Immature natural killer cell (primary cell): ENCODE data around the gene ATP2B3. TPM values are rescaled to one million over a fixed set of nuclear protein-coding genes. Genes with fewer than 3 reads are reported as not detected.

ENCODE experiments used
- DNase-seq, 3 donors: peaks; one replicate each; pipeline ENCODE4 v3.0.0; 2022; ENCODE audit warnings: mixed read lengths in 1 of 3
- H3K27ac Mint-ChIP-seq, 6 donors: one replicate each; pipeline ENCODE4 v1.8.0; 2020; ENCODE audit warnings: mixed read lengths in 6 of 6, mild to moderate bottlenecking in 5 of 6, inconsistent platforms in 4 of 6, moderate library complexity in 3 of 6
- H3K27me3 Mint-ChIP-seq, 3 donors: one replicate each; pipeline ENCODE4 v1.8.0; 2020 to 2021; ENCODE audit warnings: low read depth in 3 of 3, mild to moderate bottlenecking in 3 of 3, mixed read lengths in 3 of 3, moderate library complexity in 3 of 3, inconsistent platforms in 1 of 3
- H3K36me3 Mint-ChIP-seq, 3 donors: one replicate each; pipeline ENCODE4 v1.8.0; 2020; ENCODE audit warnings: mixed read lengths in 3 of 3, inconsistent platforms in 2 of 3, mild to moderate bottlenecking in 2 of 3
- H3K4me1 Mint-ChIP-seq, 2 donors: one replicate each; pipeline ENCODE4 v1.8.0; 2020; ENCODE audit warnings: inconsistent platforms in 2 of 2, mild to moderate bottlenecking in 2 of 2, mixed read lengths in 2 of 2, moderate library complexity in 1 of 2
- H3K4me3 Mint-ChIP-seq, 5 donors: one replicate each; pipeline ENCODE4 v1.8.0; 2020; ENCODE audit warnings: mild to moderate bottlenecking in 5 of 5, mixed read lengths in 5 of 5, inconsistent platforms in 3 of 5, moderate library complexity in 3 of 5
- H3K9me3 Mint-ChIP-seq, 6 donors: one replicate each; pipeline ENCODE4 v1.8.0; 2020; ENCODE audit warnings: mild to moderate bottlenecking in 6 of 6, mixed read lengths in 6 of 6, inconsistent platforms in 4 of 6, moderate library complexity in 3 of 6
- polyA plus RNA-seq, 3 donors: library from polyadenylated mRNA; unstranded; fragments of 300-500 nt; fragmentation: Illumina TruSeq; gene quantifications; one replicate each; pipeline ENCODE4 v1.2.3, GENCODE V29; 2021

Gene ATP2B3
- polyA plus RNA-seq, 3 donors from 2014 or later, result not detected

GRCh38 chrX:153626025-153626633, 108.7 kb downstream of the ATP2B3 start:
- peaks cover 0 to 2% (median 0%) of the 10 kb centered on the region in 3 donors for H3K27me3 Mint-ChIP-seq
- H3K9me3 Mint-ChIP-seq, result peaks cover 0 to 2% (median 0%) of the 10 kb centered on the region in 6 donors
- no peak overlapping the region for H3K4me3 Mint-ChIP-seq
- H3K36me3 Mint-ChIP-seq, result peaks cover 0 to 2% (median 0%) of the 10 kb centered on the region in 3 donors
- no peak for DNase-seq
- no peaks in the 10 kb centered on the region for H3K4me1 Mint-ChIP-seq
- H3K27ac Mint-ChIP-seq, result no peak overlapping the region

GRCh38 chrX:153626863-153627674, 109.6 kb downstream of the ATP2B3 start:
- DNase-seq, result no peak
- Mint-ChIP-seq H3K27me3 (peaks cover 0 to 4% (median 0%) of the 10 kb centered on the region in 3 donors), H3K4me1 (no peaks in the 10 kb centered on the region), H3K4me3 (no peak overlapping the region), H3K27ac (no peak overlapping the region), H3K9me3 (peaks cover 0 to 3% (median 0%) of the 10 kb centered on the region in 6 donors), H3K36me3 (peaks cover 0 to 5% (median 0%) of the 10 kb centered on the region in 3 donors)

- Mint-ChIP-seq H3K4me1 (no peaks in the 10 kb centered on the region), H3K36me3 (peaks cover 0 to 5% (median 0%) of the 10 kb centered on the region in 3 donors), H3K27me3 (peaks cover 0 to 4% (median 0%) of the 10 kb centered on the region in 3 donors), H3K27ac (no peak overlapping the region), H3K4me3 (no peak overlapping the region), H3K9me3 (peaks cover 0 to 3% (median 0%) of the 10 kb centered on the region in 6 donors)
- no peak for DNase-seq
Measured at GRCh38 chrX:153627675-153628111, 110.3 kb downstream of the ATP2B3 start.

GRCh38 chrX:153628129-153628528, 110.7 kb downstream of the ATP2B3 start:
- H3K4me1 Mint-ChIP-seq, result no peaks in the 10 kb centered on the region
- H3K27me3 Mint-ChIP-seq, result peaks cover 0 to 4% (median 0%) of the 10 kb centered on the region in 3 donors
- H3K27ac Mint-ChIP-seq, result no peak overlapping the region
- DNase-seq, result no peak
- peaks cover 0 to 3% (median 0%) of the 10 kb centered on the region in 6 donors for H3K9me3 Mint-ChIP-seq
- H3K4me3 Mint-ChIP-seq, result no peak overlapping the region
- H3K36me3 Mint-ChIP-seq, result peaks cover 0 to 5% (median 0%) of the 10 kb centered on the region in 3 donors

- no peak overlapping the region for H3K27ac Mint-ChIP-seq
- H3K27me3 Mint-ChIP-seq, result peaks cover 0 to 4% (median 0%) of the 10 kb centered on the region in 3 donors
- H3K4me1 Mint-ChIP-seq, result no peaks in the 10 kb centered on the region
- no peak overlapping the region for H3K4me3 Mint-ChIP-seq
- DNase-seq, result no peak
- H3K9me3 Mint-ChIP-seq, result peaks cover 0 to 3% (median 0%) of the 10 kb centered on the region in 6 donors
- peaks cover 0 to 5% (median 0%) of the 10 kb centered on the region in 3 donors for H3K36me3 Mint-ChIP-seq
Measured at GRCh38 chrX:153628665-153629064, 111.2 kb downstream of the ATP2B3 start.

GRCh38 chrX:153631346-153631745, 113.9 kb downstream of the ATP2B3 start:
- H3K4me1 Mint-ChIP-seq, result no peaks in the 10 kb centered on the region
- no peak for DNase-seq
- peaks cover 0 to 5% (median 0%) of the 10 kb centered on the region in 3 donors for H3K36me3 Mint-ChIP-seq
- no peak overlapping the region for H3K27ac Mint-ChIP-seq
- H3K9me3 Mint-ChIP-seq, result peaks cover 0 to 3% (median 0%) of the 10 kb centered on the region in 6 donors
- no peak overlapping the region for H3K4me3 Mint-ChIP-seq
- H3K27me3 Mint-ChIP-seq, result peaks cover 0 to 6% (median 0%) of the 10 kb centered on the region in 3 donors

GRCh38 chrX:153631907-153632594, 114.6 kb downstream of the ATP2B3 start:
- no peak overlapping the region for H3K27ac Mint-ChIP-seq
- peaks cover 0 to 3% (median 0%) of the 10 kb centered on the region in 6 donors for H3K9me3 Mint-ChIP-seq
- H3K4me3 Mint-ChIP-seq, result no peak overlapping the region
- H3K4me1 Mint-ChIP-seq, result no peaks in the 10 kb centered on the region
- H3K27me3 Mint-ChIP-seq, result peaks cover 0 to 6% (median 0%) of the 10 kb centered on the region in 3 donors
- peaks cover 0 to 5% (median 0%) of the 10 kb centered on the region in 3 donors for H3K36me3 Mint-ChIP-seq
- no peak for DNase-seq

Other genes with a start within 250 kb of the ATP2B3 start
- gene PNMA6F, start 195.9 kb upstream of the ATP2B3 start, polyA plus RNA-seq, result not detected
- 1 to 10 TPM; 3.1 to 5.2 (median 3.2) TPM for gene ZNF275, start 183.5 kb upstream of the ATP2B3 start, polyA plus RNA-seq
- not detected for gene PNMA6E, start 116.3 kb upstream of the ATP2B3 start, polyA plus RNA-seq
- gene ZFP92, start 106.2 kb upstream of the ATP2B3 start, polyA plus RNA-seq, result under 1 TPM in 2 of 3 donors, not detected in 1; 0.19 to 0.45 TPM
- under 1 TPM in 2 of 3 donors, not detected in 1; 0.64 to 0.67 TPM for gene TREX2, start 71.6 kb upstream of the ATP2B3 start, polyA plus RNA-seq
- 10 to 100 TPM; 36.3 to 49.5 (median 43.2) TPM for gene HAUS7, start 47.1 kb upstream of the ATP2B3 start, polyA plus RNA-seq
- not detected for gene BGN, start 22.7 kb upstream of the ATP2B3 start, polyA plus RNA-seq
- 10 to 100 TPM; 36.7 to 42.8 (median 38.4) TPM for gene CCNQ, start 81.5 kb downstream of the ATP2B3 start, polyA plus RNA-seq
- not detected for gene DUSP9, start 129.6 kb downstream of the ATP2B3 start, polyA plus RNA-seq
- gene PNCK, start 156.2 kb downstream of the ATP2B3 start, polyA plus RNA-seq, result not detected
- under 1 TPM in 2 of 3 donors, not detected in 1; 0.07 to 0.09 TPM for gene SLC6A8, start 170.3 kb downstream of the ATP2B3 start, polyA plus RNA-seq
- gene BCAP31, start 206.7 kb downstream of the ATP2B3 start, polyA plus RNA-seq, result 100 to 1,000 TPM; 367 to 491 (median 373) TPM
- 1 to 10 TPM; 1.7 to 3.2 (median 2.0) TPM for gene ABCD1, start 207.2 kb downstream of the ATP2B3 start, polyA plus RNA-seq
- gene PLXNB3, start 246.6 kb downstream of the ATP2B3 start, polyA plus RNA-seq, result not detected